Measurements from ENCODE around the gene NOCT. TPM values are rescaled to one million over a fixed set of nuclear protein-coding genes. Genes with fewer than 3 reads are reported as not detected.
"Not testable (repeated sequence)": the region's sequence is repeated elsewhere in the genome, so short reads cannot be mapped to it uniquely, and the experiment has no call there.

NOCT gene
- total RNA-seq, 2 donors from 2014 or later: 4.5 to 13.5 TPM

GRCh38 chr4:139028191-139028661 is 12.6 kb downstream of the NOCT start:
- no peak overlapping the region for H3K4me3 ChIP-seq
- no peak overlapping the region for H3K27ac ChIP-seq
- no peak for TF ChIP-seq CTCF (IDR thresholded peaks at IDR 0.05)
- no peak for DNase-seq
- H3K36me3 ChIP-seq: no peaks in the 10 kb centered on the region
- intact Hi-C loops (cut with DNase I): no loop called here
- no peaks in the 10 kb centered on the region for H3K9me3 ChIP-seq
- H3K4me1 ChIP-seq: no peaks in the 10 kb centered on the region
- no peak overlapping the region for H3K9ac ChIP-seq (ENCODE audit: low read depth in 2 of 2, low read length in 2 of 2)
- H3K27me3 ChIP-seq: no peaks in the 10 kb centered on the region

DNA sequence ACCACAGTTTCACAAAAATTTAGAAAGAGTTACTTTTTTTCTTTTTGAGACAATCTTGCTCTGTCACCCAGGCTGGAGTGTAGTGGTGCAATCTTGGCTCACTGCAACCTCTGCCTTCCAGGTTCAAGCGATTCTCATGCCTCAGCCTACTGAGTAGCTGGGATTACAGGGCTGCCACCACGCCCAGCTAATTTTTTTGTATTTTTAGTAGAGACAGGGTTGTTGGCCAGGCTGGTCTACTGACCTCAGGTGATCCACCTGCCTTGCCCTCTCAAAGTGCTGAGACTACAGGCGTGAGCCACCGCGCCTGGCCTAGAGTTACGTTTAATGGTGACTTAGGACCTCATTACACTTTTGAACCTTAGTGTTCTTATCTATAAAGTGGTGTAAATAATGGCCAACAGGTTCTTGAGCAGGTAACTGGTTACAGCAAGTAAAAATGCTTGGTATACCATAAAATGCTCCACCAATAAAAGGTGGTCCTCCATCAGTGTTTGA is 14.3 kb downstream of the NOCT start:
- intact Hi-C loops (cut with DNase I): loop anchor here (10.0 kb wide), 1 partner anchor 265 kb away; no protein-coding TSS in a partner anchor
- not testable (repeated sequence) for H3K36me3 ChIP-seq

DNA sequence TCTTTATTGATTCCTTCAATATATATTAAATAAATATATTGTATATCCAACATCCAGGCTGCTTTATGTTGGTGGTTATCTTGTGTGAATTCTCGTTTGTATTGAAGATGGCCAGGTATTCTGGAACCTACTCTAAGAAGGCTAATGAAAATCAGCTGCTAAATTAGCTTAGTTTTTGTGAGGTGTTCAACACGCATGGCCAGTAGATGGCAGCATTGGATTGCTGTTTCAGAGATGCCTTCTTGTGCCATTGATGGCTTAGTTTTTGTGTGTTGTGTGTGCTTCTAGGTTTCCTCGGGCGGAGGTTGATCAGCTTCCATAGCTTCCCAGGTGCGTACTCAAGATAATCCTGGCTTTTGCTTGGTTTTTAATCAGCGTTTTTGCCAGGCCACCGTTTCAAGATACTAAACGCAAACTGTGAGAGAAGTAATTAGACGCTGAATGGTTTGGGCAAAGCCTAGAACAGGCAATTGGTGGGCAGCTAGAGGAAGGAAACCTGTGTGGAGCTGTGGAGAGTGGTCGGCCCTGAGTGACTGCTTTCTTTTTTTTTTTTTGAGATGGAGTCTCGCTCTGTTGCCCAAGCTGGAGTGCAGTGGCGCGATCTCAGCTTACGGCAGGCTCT is 15.1 kb downstream of the NOCT start:
- Histone ChIP-seq H3K4me1 (no peaks in the 10 kb centered on the region), H3K4me3 (no peak overlapping the region), H3K9ac (ENCODE audit: low read depth in 2 of 2, low read length in 2 of 2) (no peak overlapping the region), H3K36me3 (no peaks in the 10 kb centered on the region), H3K9me3 (no peaks in the 10 kb centered on the region), H3K27ac (no peak overlapping the region), H3K27me3 (no peaks in the 10 kb centered on the region)
- intact Hi-C loops (cut with DNase I): loop anchor here (10.0 kb wide), 1 partner anchor 264 kb away; no protein-coding TSS in a partner anchor
- peak; percentile 65 for TF ChIP-seq CTCF (IDR thresholded peaks at IDR 0.05)
- DNase-seq: peak; percentile 74

More for the DNA sequence above, 14.3 kb downstream of the NOCT start:
- not testable (repeated sequence) for H3K4me1 ChIP-seq; H3K27ac ChIP-seq; H3K9me3 ChIP-seq; DNase-seq; H3K27me3 ChIP-seq; H3K4me3 ChIP-seq; H3K9ac ChIP-seq (ENCODE audit: low read depth in 2 of 2, low read length in 2 of 2)

- no peak for TF ChIP-seq CTCF (IDR thresholded peaks at IDR 0.05)
- no peak for DNase-seq
Observed at GRCh38 chr4:139035650-139036049, 20.1 kb downstream of the NOCT start.

DNA sequence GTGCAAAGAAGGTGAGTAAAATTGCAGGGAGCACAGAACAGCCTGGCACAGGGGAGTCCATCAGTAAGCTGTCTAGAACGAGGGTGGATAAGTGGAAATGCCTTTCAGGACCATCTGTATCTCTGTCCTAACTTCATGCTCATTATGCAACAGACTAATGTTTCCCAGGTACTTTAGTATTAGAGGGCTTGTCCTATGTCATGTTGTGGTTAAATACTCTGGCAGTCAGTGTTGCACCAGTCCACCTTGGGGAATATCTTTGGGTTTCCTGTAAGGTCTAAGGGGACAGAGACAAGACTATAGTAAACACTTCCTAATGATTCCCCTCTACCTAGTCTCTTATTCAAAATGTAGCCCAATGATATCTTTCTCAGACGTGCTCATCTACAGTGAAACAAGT is 21.3 kb downstream of the NOCT start:
- Histone ChIP-seq H3K27me3 (no peaks in the 10 kb centered on the region), H3K4me1 (no peaks in the 10 kb centered on the region), H3K9ac (ENCODE audit: low read depth in 2 of 2, low read length in 2 of 2) (no peak overlapping the region), H3K4me3 (no peak overlapping the region), H3K36me3 (no peaks in the 10 kb centered on the region), H3K9me3 (no peaks in the 10 kb centered on the region), H3K27ac (no peak overlapping the region)
- no peak for DNase-seq
- intact Hi-C loops (cut with DNase I): loop anchor here (10.0 kb wide), 1 partner anchor 258 kb away; no protein-coding TSS in a partner anchor
- no peak for TF ChIP-seq CTCF (IDR thresholded peaks at IDR 0.05)

More at GRCh38 chr4:139035650-139036049, 20.1 kb downstream of the NOCT start:
- no peaks in the 10 kb centered on the region for H3K4me1 ChIP-seq
- H3K27ac ChIP-seq: no peak overlapping the region
- H3K4me3 ChIP-seq: no peak overlapping the region
- intact Hi-C loops (cut with DNase I): loop anchor here (10.0 kb wide), 1 partner anchor 259 kb away; no protein-coding TSS in a partner anchor
- H3K9ac ChIP-seq (ENCODE audit: low read depth in 2 of 2, low read length in 2 of 2): no peak overlapping the region
- no peaks in the 10 kb centered on the region for H3K36me3 ChIP-seq
- H3K9me3 ChIP-seq: no peaks in the 10 kb centered on the region
- H3K27me3 ChIP-seq: no peaks in the 10 kb centered on the region

DNA sequence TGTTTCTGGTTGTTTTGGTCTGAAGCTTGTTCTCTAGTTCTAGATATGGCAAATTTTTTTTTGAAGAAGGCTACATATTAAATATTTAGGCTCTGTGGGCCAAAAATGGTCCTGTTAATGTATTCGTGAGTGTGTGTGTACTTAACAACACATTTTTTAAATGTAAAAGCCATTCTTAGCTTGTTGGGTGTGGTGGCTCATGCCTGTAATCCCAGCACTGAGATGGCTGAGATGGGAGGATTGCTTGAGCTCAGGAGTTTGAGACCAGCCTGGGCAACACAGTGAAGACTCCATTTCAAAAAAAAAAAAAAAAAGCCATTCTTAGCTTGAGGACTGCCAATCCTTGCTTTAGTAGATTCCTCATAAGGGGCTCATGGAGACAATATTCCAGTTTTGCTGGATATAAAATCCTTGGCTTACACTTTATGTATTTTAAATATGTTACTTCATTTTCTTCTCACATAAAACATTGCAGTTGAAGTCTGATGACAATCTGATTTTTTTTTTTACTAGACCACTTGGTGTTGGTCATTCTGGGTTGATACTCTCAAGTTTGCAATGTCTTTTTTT is 23.4 kb downstream of the NOCT start:
- H3K27ac ChIP-seq: no peak overlapping the region
- H3K27me3 ChIP-seq: no peaks in the 10 kb centered on the region
- TF ChIP-seq CTCF (IDR thresholded peaks at IDR 0.05): no peak
- intact Hi-C loops (cut with DNase I): loop anchor here (10.0 kb wide), 1 partner anchor 256 kb away; no protein-coding TSS in a partner anchor
- H3K4me1 ChIP-seq: no peaks in the 10 kb centered on the region
- H3K9me3 ChIP-seq: no peaks in the 10 kb centered on the region
- DNase-seq: no peak
- no peak overlapping the region for H3K4me3 ChIP-seq
- no peak overlapping the region for H3K9ac ChIP-seq (ENCODE audit: low read depth in 2 of 2, low read length in 2 of 2)
- no peaks in the 10 kb centered on the region for H3K36me3 ChIP-seq

Data from colonic mucosa (tissue), 4 donors.